ENCODE data around the gene NECTIN3. TPM values are rescaled to one million over a fixed set of nuclear protein-coding genes. Genes with fewer than 3 reads are reported as not detected.

The NECTIN3 gene
- polyA plus RNA-seq, 3 donors = not detected

DNA sequence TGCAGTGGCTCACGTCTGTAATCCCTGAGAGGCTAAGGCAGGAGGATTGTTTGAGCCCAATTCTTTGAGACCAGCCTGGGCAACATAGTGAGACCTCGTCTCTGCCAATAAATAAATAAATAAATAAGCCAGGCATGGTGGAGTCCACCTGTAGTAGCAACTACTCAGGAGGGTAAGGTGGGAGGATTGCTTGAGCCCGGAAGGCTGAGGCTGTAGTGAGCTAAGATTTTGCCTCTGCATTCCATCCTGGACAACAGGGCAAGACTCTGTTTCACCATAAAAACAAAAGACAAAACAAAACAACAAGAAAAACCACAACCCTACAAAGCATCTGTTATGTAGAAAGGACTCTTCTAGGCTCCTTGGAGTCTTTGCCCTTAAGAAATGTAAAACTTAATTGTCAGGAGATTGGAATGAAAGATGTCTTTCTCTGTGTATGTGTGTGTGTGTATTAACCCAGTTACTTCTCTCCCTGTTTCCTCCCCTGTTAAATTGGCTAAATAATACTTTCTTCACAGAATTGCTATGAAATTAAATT, 9.5 kb downstream of the NECTIN3 start:
- Histone ChIP-seq H3K9ac (ENCODE audit: insufficient read depth, low read length, poor library complexity, severe bottlenecking) (no peak overlapping the region), H3K27me3 (ENCODE audit: control insufficient read depth in 2 of 2, insufficient read depth in 2 of 2, low read length in 2 of 2) (peaks cover 2 to 5% of the 10 kb centered on the region in 2 donors), H3K4me2 (replicated peaks; ENCODE audit: extremely low read depth, low read length, poor library complexity, severe bottlenecking) (no peak overlapping the region), H3K9me3 (replicated peaks in 1 of 2; ENCODE audit: control insufficient read depth in 1 of 2, insufficient read depth in 1 of 2, low read length in 2 of 2) (no peaks in the 10 kb centered on the region), H3K36me3 (replicated peaks in 1 of 2; ENCODE audit: control insufficient read depth in 1 of 2, insufficient read depth in 2 of 2, low read length in 2 of 2) (no peaks in the 10 kb centered on the region), H3K4me3 (replicated peaks in 1 of 3; ENCODE audit: low read depth in 2 of 3, low read length in 3 of 3) (no peak overlapping the region), H3K79me2 (ENCODE audit: insufficient read depth, low read length) (no peaks in the 10 kb centered on the region), H3K4me1 (ENCODE audit: control insufficient read depth in 1 of 2, insufficient read depth in 2 of 2, low read length in 2 of 2) (no peaks in the 10 kb centered on the region), H3K27ac (ENCODE audit: low read depth in 1 of 2, low read length in 2 of 2) (no peak overlapping the region), H2AFZ (ENCODE audit: insufficient read depth, low read depth, low read length, poor library complexity, severe bottlenecking) (no peak overlapping the region), H4K20me1 (ENCODE audit: insufficient read depth, low read length) (no peaks in the 10 kb centered on the region)
- WGBS (ENCODE audit: insufficient coverage) = 71% methylated on average over 1 of the region's 3 CpGs
- intact Hi-C loops (cut with micrococcal nuclease) = no loop called here
- Mint-ChIP-seq H3K27me3 (ENCODE audit: low read depth in 3 of 3) (peaks cover 2 to 3% (median 3%) of the 10 kb centered on the region in 3 donors), H3K4me1 (no peaks in the 10 kb centered on the region), H3K4me3 (no peak overlapping the region), H3K27ac (no peak overlapping the region), H3K36me3 (no peaks in the 10 kb centered on the region), H3K9me3 (no peaks in the 10 kb centered on the region)
- no peak for DNase-seq
- TF ChIP-seq CTCF (IDR thresholded peaks at IDR 0.05) = no peak

GRCh38 chr3:111084911-111085310, 13.3 kb downstream of the NECTIN3 start:
- Mint-ChIP-seq H3K27me3 (ENCODE audit: low read depth in 3 of 3) (peaks cover 0 to 4% (median 0%) of the 10 kb centered on the region in 3 donors), H3K27ac (no peak overlapping the region), H3K36me3 (no peaks in the 10 kb centered on the region), H3K4me3 (no peak overlapping the region), H3K9me3 (no peaks in the 10 kb centered on the region), H3K4me1 (no peaks in the 10 kb centered on the region)
- WGBS (ENCODE audit: insufficient coverage) = no CpG with 5 or more reads among the region's 2 CpGs
- no peaks in the 10 kb centered on the region for H3K9me3 ChIP-seq (replicated peaks in 1 of 2; ENCODE audit: control insufficient read depth in 1 of 2, insufficient read depth in 1 of 2, low read length in 2 of 2)
- no peak overlapping the region for H2AFZ ChIP-seq (ENCODE audit: insufficient read depth, low read depth, low read length, poor library complexity, severe bottlenecking)
- TF ChIP-seq CTCF (IDR thresholded peaks at IDR 0.05) = no peak
- H4K20me1 ChIP-seq (ENCODE audit: insufficient read depth, low read length) = no peaks in the 10 kb centered on the region
- no peak overlapping the region for H3K4me3 ChIP-seq (replicated peaks in 1 of 3; ENCODE audit: low read depth in 2 of 3, low read length in 3 of 3)
- no peaks in the 10 kb centered on the region for H3K4me1 ChIP-seq (ENCODE audit: control insufficient read depth in 1 of 2, insufficient read depth in 2 of 2, low read length in 2 of 2)
- H3K36me3 ChIP-seq (replicated peaks in 1 of 2; ENCODE audit: control insufficient read depth in 1 of 2, insufficient read depth in 2 of 2, low read length in 2 of 2) = no peaks in the 10 kb centered on the region
- H3K27ac ChIP-seq (ENCODE audit: low read depth in 1 of 2, low read length in 2 of 2) = no peak overlapping the region
- H3K9ac ChIP-seq (ENCODE audit: insufficient read depth, low read length, poor library complexity, severe bottlenecking) = no peak overlapping the region
- no peak for DNase-seq
- no peak overlapping the region for H3K4me2 ChIP-seq (replicated peaks; ENCODE audit: extremely low read depth, low read length, poor library complexity, severe bottlenecking)
- H3K79me2 ChIP-seq (ENCODE audit: insufficient read depth, low read length) = no peaks in the 10 kb centered on the region
- H3K27me3 ChIP-seq (ENCODE audit: control insufficient read depth in 2 of 2, insufficient read depth in 2 of 2, low read length in 2 of 2) = peaks cover 0 to 2% of the 10 kb centered on the region in 2 donors
- intact Hi-C loops (cut with micrococcal nuclease) = no loop called here

Data from CD14-positive monocyte (primary cell).